HG02981 (cell line): ENCODE results near the gene CORO1C.
"Not testable (repeated sequence)": the region's sequence is repeated elsewhere in the genome, so short reads cannot be mapped to it uniquely, and the experiment has no call there.

Experiments
- ATAC-seq: cut with Tn5 transposase; IDR thresholded peaks from one replicate; pipeline ENCODE4 v1.9.1; 2021; ENCODE audit warnings: mild to moderate bottlenecking, moderate library complexity; ENCODE audit not compliant: unreplicated experiment

Gene CORO1C

DNA sequence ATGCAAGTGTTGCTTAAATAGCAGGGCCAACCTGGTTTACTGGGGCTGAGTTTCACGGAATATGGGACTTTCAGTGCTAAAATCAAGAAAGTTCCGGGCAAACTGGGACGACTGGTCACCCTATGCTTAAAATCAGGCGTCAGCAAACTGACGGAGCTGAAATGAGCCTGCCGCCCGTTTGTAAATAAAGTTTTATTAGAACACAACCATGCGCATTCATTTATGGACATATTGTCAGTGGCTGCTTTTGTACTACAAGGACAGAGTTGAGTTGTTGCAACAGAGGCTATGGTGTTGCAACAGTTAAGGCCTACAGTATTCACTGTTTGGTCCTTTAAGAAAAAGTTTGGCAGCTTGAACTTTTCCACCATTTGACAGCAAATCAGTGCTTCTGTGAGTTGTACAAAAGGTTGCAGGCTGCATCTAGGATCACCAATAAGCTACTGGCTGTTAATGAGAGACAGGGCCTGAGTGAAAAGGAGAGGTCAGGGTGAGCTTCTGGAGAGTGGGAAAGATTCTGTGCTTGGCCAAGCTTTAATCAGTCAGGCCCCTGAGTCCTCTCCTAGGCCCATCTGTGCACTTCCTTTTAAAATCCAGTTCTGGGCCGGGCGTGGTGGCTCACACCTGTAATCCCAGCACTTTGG is 111.0 kb downstream of the CORO1C start:
- no peak for ATAC-seq

DNA sequence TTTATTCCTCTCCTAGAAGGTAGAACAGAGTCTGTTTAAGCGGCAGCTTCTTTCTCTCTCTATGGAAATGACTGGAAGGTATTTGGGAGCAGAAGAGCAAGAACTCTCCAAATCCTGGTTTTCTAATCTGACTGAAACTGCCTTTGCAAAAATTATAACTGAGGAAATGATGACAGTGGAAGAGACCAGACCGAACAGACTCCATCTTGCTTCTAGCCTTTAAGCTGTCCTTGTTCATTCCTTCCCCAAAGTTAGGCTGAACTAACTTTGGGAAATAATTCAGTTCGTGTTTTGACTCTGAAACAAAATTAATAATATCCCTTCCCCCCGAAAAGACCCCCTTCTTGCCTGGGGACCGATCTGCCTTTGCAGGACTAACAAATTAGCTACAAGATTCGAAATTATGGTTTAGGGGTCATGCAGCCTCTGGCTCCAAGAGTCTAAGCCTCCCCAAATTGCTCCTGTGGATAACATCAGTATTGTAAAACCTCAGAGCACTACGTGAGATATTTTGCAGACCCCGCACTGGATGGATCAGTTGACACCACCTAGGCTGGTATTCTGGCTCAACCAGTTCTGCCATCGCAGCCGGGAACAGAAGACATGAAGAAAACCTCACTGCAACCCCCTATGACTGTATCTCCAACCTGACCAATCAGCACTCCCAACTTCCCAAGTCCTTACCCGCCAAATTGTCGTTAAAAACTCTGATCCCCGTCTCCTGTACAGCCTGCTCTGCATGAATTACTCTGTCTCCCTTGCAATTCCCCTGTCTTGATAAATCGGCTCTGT is 111.8 kb downstream of the CORO1C start:
- ATAC-seq: no peak

DNA sequence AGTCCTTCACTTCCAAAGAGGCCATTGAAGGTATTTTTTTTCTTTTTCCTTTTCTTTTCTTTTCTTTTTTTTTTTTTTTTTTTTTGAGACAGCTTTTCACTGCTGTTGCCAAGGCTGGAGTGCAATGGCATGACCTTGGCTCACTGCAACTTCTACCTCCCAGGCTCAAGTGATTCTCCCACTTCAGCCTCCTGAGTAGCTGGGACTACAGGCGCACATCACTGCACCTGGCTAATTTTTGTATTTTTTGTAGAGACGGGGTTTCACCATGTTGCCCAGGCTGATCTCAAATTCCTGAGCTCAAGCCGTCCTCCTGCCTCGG is 112.4 kb downstream of the CORO1C start:
- ATAC-seq: not testable (repeated sequence)

GRCh38 chr12:108618079-108618952 is 113.0 kb downstream of the CORO1C start:
- ATAC-seq: no peak

- ATAC-seq: peak; percentile 78
Observed at GRCh38 chr12:108616941-108617858, 114.1 kb downstream of the CORO1C start.

DNA sequence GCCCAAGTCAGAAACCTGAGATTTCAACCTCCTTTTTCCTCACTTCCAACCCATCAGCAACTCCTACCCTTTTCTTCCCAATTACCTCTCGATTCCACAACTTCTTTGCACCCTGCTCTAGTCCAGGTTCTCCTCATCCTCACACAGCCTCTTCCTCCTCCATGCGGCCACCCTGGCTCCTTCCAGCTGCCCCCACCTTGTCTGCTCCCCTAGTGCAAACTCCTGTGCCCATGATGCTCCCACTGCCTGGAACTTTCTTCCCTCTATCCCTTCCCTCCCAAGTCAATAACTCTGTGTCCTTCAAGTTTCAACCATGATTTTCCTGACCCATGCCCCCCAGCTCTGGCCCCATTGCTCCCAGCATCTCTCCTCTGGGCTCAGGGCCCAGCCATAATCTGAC is 115.0 kb downstream of the CORO1C start:
- ATAC-seq: no peak

- ATAC-seq: no peak
Observed at GRCh38 chr12:108615918-108616317, 115.4 kb downstream of the CORO1C start.

DNA sequence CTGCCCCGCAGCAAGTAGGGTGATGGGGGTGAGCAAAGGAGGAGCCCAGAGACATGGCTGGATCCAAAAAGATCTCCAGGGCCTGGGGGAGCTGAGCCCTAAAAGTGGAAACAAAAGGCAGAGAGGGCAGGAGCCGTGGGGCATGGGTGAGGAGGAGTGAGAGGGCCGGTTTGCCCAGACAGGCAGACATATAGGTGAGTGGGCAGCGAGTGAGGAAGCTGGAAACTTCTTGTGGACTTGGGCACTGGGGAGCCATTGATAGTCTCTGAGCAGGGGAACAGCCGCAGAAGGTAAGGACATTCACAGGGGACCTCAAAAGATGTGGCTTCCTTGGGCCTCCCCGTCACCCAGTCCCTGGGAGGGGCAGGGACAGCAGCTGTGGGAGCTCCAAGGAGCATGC is 116.7 kb downstream of the CORO1C start:
- no peak for ATAC-seq

DNA sequence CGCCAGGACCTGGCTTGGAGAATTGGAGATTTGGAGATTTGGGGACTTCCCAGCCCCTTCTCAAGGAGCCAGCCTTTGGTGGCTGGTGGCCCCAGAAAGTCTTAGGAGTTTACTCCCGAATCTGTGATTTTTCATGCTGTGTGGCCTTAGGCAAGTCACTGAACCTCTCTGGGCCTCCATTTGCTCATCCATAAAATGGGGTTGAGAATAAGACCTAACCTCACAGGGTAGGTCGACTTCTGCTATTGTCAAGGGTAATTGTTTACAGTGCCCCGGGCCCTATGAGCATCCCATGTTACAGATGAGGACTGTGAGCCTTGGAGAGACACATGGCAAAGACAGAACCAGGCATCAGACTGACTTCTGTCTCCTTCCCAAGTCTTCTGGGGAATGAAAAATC is 117.3 kb downstream of the CORO1C start:
- no peak for ATAC-seq

DNA sequence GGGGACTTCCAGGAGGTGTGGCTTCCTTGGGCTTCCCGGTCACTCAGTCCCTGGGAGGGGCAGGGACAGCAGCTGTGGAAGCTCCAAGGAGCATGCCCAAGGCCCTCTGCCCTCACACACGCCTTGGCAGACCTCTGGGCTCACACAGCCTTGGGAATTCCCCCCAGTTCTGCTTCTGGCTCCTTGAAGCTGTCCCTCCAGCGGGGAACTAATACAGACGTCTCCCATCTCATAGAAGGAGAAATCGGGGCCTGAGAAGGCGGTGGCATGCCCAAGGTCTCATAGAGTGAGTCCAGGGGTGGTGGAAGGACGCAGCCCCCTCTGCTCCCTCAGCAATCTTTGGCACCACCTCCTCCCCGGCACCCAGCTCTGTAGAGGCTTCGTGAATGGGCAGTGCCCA is 117.8 kb downstream of the CORO1C start:
- no peak for ATAC-seq

GRCh38 chr12:108612788-108613282 is 118.5 kb downstream of the CORO1C start:
- no peak for ATAC-seq

- no peak for ATAC-seq
Observed at GRCh38 chr12:108611884-108612415, 119.4 kb downstream of the CORO1C start.

DNA sequence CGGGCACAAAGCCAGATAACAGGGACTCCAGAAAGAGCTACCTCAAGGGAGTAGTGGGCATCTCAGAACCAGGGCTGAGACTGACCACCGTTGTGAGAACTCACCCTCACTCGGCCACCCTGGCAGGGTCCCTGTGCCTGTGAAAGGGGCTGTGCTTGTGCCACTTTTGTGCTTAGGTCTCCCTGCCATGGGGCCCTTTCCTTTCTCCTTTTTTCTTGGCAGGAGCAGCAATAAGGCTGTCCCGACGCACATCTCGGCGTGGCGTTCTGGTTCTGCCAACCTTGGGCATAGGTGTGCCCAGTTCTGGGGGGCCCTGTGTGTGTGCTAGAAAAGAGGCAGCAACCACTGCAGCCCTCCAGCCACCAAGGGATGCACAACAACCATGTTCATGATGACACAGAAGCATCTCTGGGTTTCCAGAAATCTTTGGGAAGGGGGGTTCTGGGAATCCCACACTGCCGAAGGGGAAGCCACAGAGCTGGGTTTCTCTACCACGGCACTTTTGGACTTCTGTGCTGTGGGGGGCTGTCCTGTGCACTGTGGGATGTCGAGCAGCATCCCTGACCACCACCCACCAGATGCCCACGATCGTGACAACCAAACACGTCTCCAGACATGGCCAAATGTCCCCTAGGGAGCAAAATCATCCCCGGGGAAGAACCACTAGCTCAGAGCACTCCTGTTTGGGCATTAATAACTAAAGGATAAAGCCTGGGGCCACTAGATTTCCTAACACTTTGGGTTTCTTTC is 120.3 kb downstream of the CORO1C start:
- ATAC-seq: no peak

- ATAC-seq: no peak
Observed at GRCh38 chr12:108610336-108610815, 120.9 kb downstream of the CORO1C start.

DNA sequence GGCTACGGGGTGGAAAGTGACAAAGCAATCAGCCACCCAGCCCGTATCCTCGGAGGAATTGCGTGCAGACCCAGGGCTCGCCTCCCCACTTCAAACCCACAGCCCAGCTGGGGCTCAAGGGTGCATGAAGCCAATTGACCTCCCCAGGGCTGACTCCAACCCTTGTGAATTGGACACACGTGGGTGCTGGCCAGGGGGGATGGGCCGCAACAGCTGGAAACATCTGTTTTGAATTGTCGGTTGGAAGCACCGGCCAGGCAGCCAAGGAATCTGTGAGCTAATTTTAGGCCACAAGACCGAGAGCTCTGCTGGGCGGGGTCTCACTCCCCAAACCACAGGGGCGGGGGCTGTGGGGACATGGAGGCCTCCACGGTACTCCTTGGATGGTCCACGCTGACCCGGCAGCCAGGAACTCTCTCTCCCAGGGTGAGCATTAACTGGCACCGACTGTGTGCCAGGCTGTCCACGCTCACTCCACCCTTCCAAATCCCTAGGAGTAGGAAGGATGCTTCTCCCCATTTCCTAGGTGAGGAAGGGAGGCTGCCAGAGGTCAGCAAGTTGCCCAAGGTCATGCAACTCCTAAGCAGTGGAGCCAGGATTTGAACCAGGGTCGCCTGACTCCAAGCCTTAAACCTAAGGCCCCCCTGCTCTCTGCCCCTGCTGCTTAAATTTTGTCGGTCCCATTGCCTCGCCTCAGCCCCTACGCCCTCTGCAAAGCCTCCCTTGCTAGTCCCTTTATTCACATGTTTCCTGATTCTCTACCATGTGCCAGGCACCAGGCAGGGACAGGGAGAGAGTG is 121.6 kb downstream of the CORO1C start:
- ATAC-seq: no peak

GRCh38 chr12:108608616-108609015 is 122.7 kb downstream of the CORO1C start:
- ATAC-seq: no peak

- no peak for ATAC-seq
Observed at GRCh38 chr12:108607981-108608600, 123.2 kb downstream of the CORO1C start.

- no peak for ATAC-seq
Observed at GRCh38 chr12:108606492-108606891, 124.8 kb downstream of the CORO1C start.
